ENCODE data around the gene TMPRSS4. TPM values are rescaled to one million over a fixed set of nuclear protein-coding genes. Genes with fewer than 3 reads are reported as not detected.

TMPRSS4 gene
- total and polyA plus RNA-seq, 9 of the 15 experiments (the other 6 are each of a cell fraction or from before 2014, with no cell fraction given), result 4.0 to 10.0 (median 5.6) TPM

- TF ChIP-seq CHD7 (IDR thresholded peaks at IDR 0.05; ENCODE audit: low read depth, low read length) (no peak), RBM39 (optimal IDR thresholded peaks at IDR 0.05; ENCODE audit: low read depth, low read length) (no peak), ETV1 (tag; conservative IDR thresholded peaks at IDR 0.05; ENCODE audit: low read depth) (no peak)
These were observed 69.7 kb downstream of the TMPRSS4 start (continued) for GRCh38 chr11:118146554-118146953.
